ENCODE data around the gene SVOPL. TPM values are rescaled to one million over a fixed set of nuclear protein-coding genes. Genes with fewer than 3 reads are reported as not detected.

Gene SVOPL
- total and polyA plus RNA-seq, 2 experiments from 2014 or later: 0.95 to 1.1 TPM

GRCh38 chr7:138556771-138557484 is 144.2 kb downstream of the SVOPL start:
- H3K79me2 ChIP-seq: peaks cover 29% of the 10 kb centered on the region
- WGBS (ENCODE audit: low lambda C conversion rate, missing lambda C conversion rate): 96% methylated on average over 3 of the region's 3 CpGs
- no peak for TF ChIP-seq EZH2 (IDR thresholded peaks at IDR 0.05; ENCODE audit: borderline replicate concordance)
- TF ChIP-seq CTCF (IDR thresholded peaks at IDR 0.05; ENCODE audit: poor library complexity): no peak

GRCh38 chr7:138555684-138556083 is 145.5 kb downstream of the SVOPL start:
- WGBS (ENCODE audit: low lambda C conversion rate, missing lambda C conversion rate): 100% methylated on average over 4 of the region's 4 CpGs
- H3K9me3 ChIP-seq (ENCODE audit: low read depth): peaks cover 55% of the 10 kb centered on the region
- H3K27me3 ChIP-seq: no peaks in the 10 kb centered on the region
- no peaks in the 10 kb centered on the region for H3K4me1 ChIP-seq (ENCODE audit: insufficient read depth)
- H2AFZ ChIP-seq: no peak overlapping the region
- no peaks in the 10 kb centered on the region for H3K9me2 ChIP-seq (replicated peaks; ENCODE audit: insufficient read depth)
- TF ChIP-seq CTCF (IDR thresholded peaks at IDR 0.05; ENCODE audit: poor library complexity) (no peak), EZH2phosphoT487 (IDR thresholded peaks at IDR 0.05; ENCODE audit: low read depth, severe bottlenecking, unreplicated experiment) (no peak), EZH2 (IDR thresholded peaks at IDR 0.05; ENCODE audit: borderline replicate concordance) (no peak)
- peaks cover 29% of the 10 kb centered on the region for H3K79me2 ChIP-seq
- H3K4me3 ChIP-seq: no peak overlapping the region
- H3K36me3 ChIP-seq (replicated peaks; ENCODE audit: insufficient read depth, low read depth): peaks cover 47% of the 10 kb centered on the region
- no peak overlapping the region for H3K27ac ChIP-seq
- H4K20me1 ChIP-seq (ENCODE audit: insufficient read depth, poor library complexity, severe bottlenecking): no peaks in the 10 kb centered on the region
- no peak for DNase-seq (ENCODE audit: low spot score)
- H3K4me2 ChIP-seq: no peak overlapping the region

More at GRCh38 chr7:138556771-138557484, 144.2 kb downstream of the SVOPL start:
- H3K4me3 ChIP-seq: no peak overlapping the region
- no peaks in the 10 kb centered on the region for H3K27me3 ChIP-seq
- H3K4me2 ChIP-seq: no peak overlapping the region
- H4K20me1 ChIP-seq (ENCODE audit: insufficient read depth, poor library complexity, severe bottlenecking): no peaks in the 10 kb centered on the region
- peaks cover 49% of the 10 kb centered on the region for H3K36me3 ChIP-seq (replicated peaks; ENCODE audit: insufficient read depth, low read depth)
- DNase-seq (ENCODE audit: low spot score): no peak
- H3K9me3 ChIP-seq (ENCODE audit: low read depth): peaks cover 55% of the 10 kb centered on the region
- no peak overlapping the region for H2AFZ ChIP-seq
- H3K4me1 ChIP-seq (ENCODE audit: insufficient read depth): no peaks in the 10 kb centered on the region
- no peak overlapping the region for H3K27ac ChIP-seq
- H3K9me2 ChIP-seq (replicated peaks; ENCODE audit: insufficient read depth): no peaks in the 10 kb centered on the region

- Histone ChIP-seq H2AFZ (no peak overlapping the region), H3K4me3 (no peak overlapping the region), H3K4me1 (ENCODE audit: insufficient read depth) (no peaks in the 10 kb centered on the region), H3K4me2 (no peak overlapping the region), H3K27me3 (no peaks in the 10 kb centered on the region), H3K36me3 (replicated peaks; ENCODE audit: insufficient read depth, low read depth) (peaks cover 47% of the 10 kb centered on the region), H3K9me3 (ENCODE audit: low read depth) (peaks cover 55% of the 10 kb centered on the region), H3K27ac (no peak overlapping the region), H3K9me2 (replicated peaks; ENCODE audit: insufficient read depth) (no peaks in the 10 kb centered on the region), H3K79me2 (peaks cover 29% of the 10 kb centered on the region), H4K20me1 (ENCODE audit: insufficient read depth, poor library complexity, severe bottlenecking) (no peaks in the 10 kb centered on the region)
- no peak for DNase-seq (ENCODE audit: low spot score)
- WGBS (ENCODE audit: low lambda C conversion rate, missing lambda C conversion rate): 98% methylated on average over 4 of the region's 4 CpGs
- TF ChIP-seq EZH2phosphoT487 (IDR thresholded peaks at IDR 0.05; ENCODE audit: low read depth, severe bottlenecking, unreplicated experiment) (no peak), EZH2 (IDR thresholded peaks at IDR 0.05; ENCODE audit: borderline replicate concordance) (no peak), CTCF (IDR thresholded peaks at IDR 0.05; ENCODE audit: poor library complexity) (no peak)
Observed at GRCh38 chr7:138554674-138555073, 146.5 kb downstream of the SVOPL start.

Measured in hepatocyte (in vitro differentiated cells).